ENCODE data around the gene ZMYM3. TPM values are rescaled to one million over a fixed set of nuclear protein-coding genes. Genes with fewer than 3 reads are reported as not detected.
A peak's percentile ranks its signal among the peaks of the same experiment; 100 is the strongest.

Gene ZMYM3
- total RNA-seq, 1 experiment from 2014 or later = 77.5 TPM

GRCh38 chrX:71253253-71254091, 468 bp downstream of the ZMYM3 start (continued):
- TF ChIP-seq ZBTB21 (CRISPR knock-in tag; IDR thresholded peaks at IDR 0.05; ENCODE audit: borderline replicate concordance) (no peak), ZNF232 (CRISPR knock-in tag; IDR thresholded peaks at IDR 0.05) (no peak), JUN (CRISPR knock-in tag; IDR thresholded peaks at IDR 0.05) (no peak), NFE2L1 (CRISPR knock-in tag; IDR thresholded peaks at IDR 0.05) (no peak), MYBL2 (CRISPR knock-in tag; IDR thresholded peaks at IDR 0.05) (no peak)
- TF ChIP-seq, protein P1, sequence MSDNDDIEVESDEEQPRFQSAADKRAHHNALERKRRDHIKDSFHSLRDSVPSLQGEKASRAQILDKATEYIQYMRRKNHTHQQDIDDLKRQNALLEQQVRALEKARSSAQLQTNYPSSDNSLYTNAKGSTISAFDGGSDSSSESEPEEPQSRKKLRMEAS (CRISPR knock-in tag; IDR thresholded peaks at IDR 0.05) = no peak

GRCh38 chrX:71252221-71252620, 1.7 kb downstream of the ZMYM3 start:
- TF ChIP-seq ZNF423 (CRISPR knock-in tag; IDR thresholded peaks at IDR 0.05) = no peak
- TF ChIP-seq IRF1 (CRISPR knock-in tag; IDR thresholded peaks at IDR 0.05) = no peak
- TF ChIP-seq SP1 (CRISPR knock-in tag; conservative IDR thresholded peaks at IDR 0.05) = no peak
- no peak for TF ChIP-seq USF2 (CRISPR knock-in tag; IDR thresholded peaks at IDR 0.05)
- TF ChIP-seq, protein P2, sequence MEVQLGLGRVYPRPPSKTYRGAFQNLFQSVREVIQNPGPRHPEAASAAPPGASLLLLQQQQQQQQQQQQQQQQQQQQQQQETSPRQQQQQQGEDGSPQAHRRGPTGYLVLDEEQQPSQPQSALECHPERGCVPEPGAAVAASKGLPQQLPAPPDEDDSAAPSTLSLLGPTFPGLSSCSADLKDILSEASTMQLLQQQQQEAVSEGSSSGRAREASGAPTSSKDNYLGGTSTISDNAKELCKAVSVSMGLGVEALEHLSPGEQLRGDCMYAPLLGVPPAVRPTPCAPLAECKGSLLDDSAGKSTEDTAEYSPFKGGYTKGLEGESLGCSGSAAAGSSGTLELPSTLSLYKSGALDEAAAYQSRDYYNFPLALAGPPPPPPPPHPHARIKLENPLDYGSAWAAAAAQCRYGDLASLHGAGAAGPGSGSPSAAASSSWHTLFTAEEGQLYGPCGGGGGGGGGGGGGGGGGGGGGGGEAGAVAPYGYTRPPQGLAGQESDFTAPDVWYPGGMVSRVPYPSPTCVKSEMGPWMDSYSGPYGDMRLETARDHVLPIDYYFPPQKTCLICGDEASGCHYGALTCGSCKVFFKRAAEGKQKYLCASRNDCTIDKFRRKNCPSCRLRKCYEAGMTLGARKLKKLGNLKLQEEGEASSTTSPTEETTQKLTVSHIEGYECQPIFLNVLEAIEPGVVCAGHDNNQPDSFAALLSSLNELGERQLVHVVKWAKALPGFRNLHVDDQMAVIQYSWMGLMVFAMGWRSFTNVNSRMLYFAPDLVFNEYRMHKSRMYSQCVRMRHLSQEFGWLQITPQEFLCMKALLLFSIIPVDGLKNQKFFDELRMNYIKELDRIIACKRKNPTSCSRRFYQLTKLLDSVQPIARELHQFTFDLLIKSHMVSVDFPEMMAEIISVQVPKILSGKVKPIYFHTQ (CRISPR knock-in tag; IDR thresholded peaks at IDR 0.05) = no peak
- TF ChIP-seq ZBTB21 (CRISPR knock-in tag; IDR thresholded peaks at IDR 0.05; ENCODE audit: borderline replicate concordance) = no peak
- no peak for TF ChIP-seq ERG (CRISPR knock-in tag; IDR thresholded peaks at IDR 0.05)
- no peak for TF ChIP-seq ZMAT4 (CRISPR knock-in tag; IDR thresholded peaks at IDR 0.05)
- no peak for TF ChIP-seq ZNF671 (CRISPR knock-in tag; IDR thresholded peaks at IDR 0.05)
- no peak for TF ChIP-seq PRRX2 (CRISPR knock-in tag; IDR thresholded peaks at IDR 0.05)
- TF ChIP-seq KAT7 (CRISPR knock-in tag; IDR thresholded peaks at IDR 0.05; ENCODE audit: borderline replicate concordance) = no peak
- no peak for TF ChIP-seq ELF4 (CRISPR knock-in tag; IDR thresholded peaks at IDR 0.05; ENCODE audit: low read depth)
- no peak for TF ChIP-seq ZNF416 (CRISPR knock-in tag; IDR thresholded peaks at IDR 0.05)
- no peak for TF ChIP-seq RELA (CRISPR knock-in tag; IDR thresholded peaks at IDR 0.05; ENCODE audit: borderline replicate concordance)
- no peak for TF ChIP-seq FOXK1 (CRISPR knock-in tag; IDR thresholded peaks at IDR 0.05)
- TF ChIP-seq HMGA2 (CRISPR knock-in tag; IDR thresholded peaks at IDR 0.05) = no peak
- TF ChIP-seq ARID4B (CRISPR knock-in tag; IDR thresholded peaks at IDR 0.05; ENCODE audit: borderline replicate concordance) = no peak
- TF ChIP-seq NFYB (CRISPR knock-in tag; conservative IDR thresholded peaks at IDR 0.05; ENCODE audit: low read depth) = no peak
- TF ChIP-seq FOXP1 (CRISPR knock-in tag; IDR thresholded peaks at IDR 0.05; ENCODE audit: borderline replicate concordance) = no peak
- no peak for TF ChIP-seq ESRRA (CRISPR knock-in tag; IDR thresholded peaks at IDR 0.05; ENCODE audit: borderline replicate concordance)
- peaks cover 21% of the 10 kb centered on the region for H3K4me1 Mint-ChIP-seq
- CTCF ChIA-PET = no interaction called here
- ATAC-seq (no peak), DNase-seq (ENCODE audit: low spot score) (no peak)
- no peaks in the 10 kb centered on the region for H3K27me3 Mint-ChIP-seq (ENCODE audit: low read depth)
- peaks cover 29% of the 10 kb centered on the region for H3K36me3 Mint-ChIP-seq
- H3K4me3 Mint-ChIP-seq = peak overlapping the region; percentile 90
- no peaks in the 10 kb centered on the region for H3K9me3 Mint-ChIP-seq
- POLR2A ChIA-PET = interaction anchor here (1.0 to 1.6 kb wide), 3 partner anchors 31 to 70 kb away, joined by 3 to 5 read pairs (median 5); partner anchors contain the start of gene NONO
- 0 out of 2 replicates have a peak overlapping the region, but pooled peaks have one; percentile 63 for H3K27ac Mint-ChIP-seq
